Measurements from ENCODE around the gene RNF4.

Gene RNF4

GRCh38 chr4:2443061-2443730 is 25.7 kb upstream of the RNF4 start:
- in situ Hi-C loops (cut with HindIII; ENCODE audit: low pct_unique_long_range_greater_than_20kb, low sequenced_read_pairs): no loop called here
- TF ChIP-seq JUND (IDR thresholded peaks at IDR 0.05; ENCODE audit: low read depth): no peak
- no peak for DNase-seq (ENCODE audit: low read depth in 1 of 2, low spot score in 1 of 2)

GRCh38 chr4:2443956-2444740 is 24.8 kb upstream of the RNF4 start:
- in situ Hi-C loops (cut with HindIII; ENCODE audit: low pct_unique_long_range_greater_than_20kb, low sequenced_read_pairs): no loop called here
- TF ChIP-seq JUND (IDR thresholded peaks at IDR 0.05; ENCODE audit: low read depth): no peak
- DNase-seq (ENCODE audit: low read depth in 1 of 2, low spot score in 1 of 2): no peak

GRCh38 chr4:2445130-2445529 is 23.8 kb upstream of the RNF4 start:
- TF ChIP-seq JUND (IDR thresholded peaks at IDR 0.05; ENCODE audit: low read depth): no peak
- in situ Hi-C loops (cut with HindIII; ENCODE audit: low pct_unique_long_range_greater_than_20kb, low sequenced_read_pairs): no loop called here
- DNase-seq (ENCODE audit: low read depth in 1 of 2, low spot score in 1 of 2): no peak

GRCh38 chr4:2445571-2445970 is 23.3 kb upstream of the RNF4 start:
- no peak for DNase-seq (ENCODE audit: low read depth in 1 of 2, low spot score in 1 of 2)
- in situ Hi-C loops (cut with HindIII; ENCODE audit: low pct_unique_long_range_greater_than_20kb, low sequenced_read_pairs): no loop called here
- TF ChIP-seq JUND (IDR thresholded peaks at IDR 0.05; ENCODE audit: low read depth): no peak

- in situ Hi-C loops (cut with HindIII; ENCODE audit: low pct_unique_long_range_greater_than_20kb, low sequenced_read_pairs): no loop called here
- no peak for DNase-seq (ENCODE audit: low read depth in 1 of 2, low spot score in 1 of 2)
- TF ChIP-seq JUND (IDR thresholded peaks at IDR 0.05; ENCODE audit: low read depth): no peak
These were observed 22.0 kb upstream of the RNF4 start for GRCh38 chr4:2446656-2447564.

GRCh38 chr4:2448589-2448988 is 20.3 kb upstream of the RNF4 start:
- in situ Hi-C loops (cut with HindIII; ENCODE audit: low pct_unique_long_range_greater_than_20kb, low sequenced_read_pairs): no loop called here
- no peak for TF ChIP-seq JUND (IDR thresholded peaks at IDR 0.05; ENCODE audit: low read depth)
- DNase-seq (ENCODE audit: low read depth in 1 of 2, low spot score in 1 of 2): no peak

- no peak for TF ChIP-seq JUND (IDR thresholded peaks at IDR 0.05; ENCODE audit: low read depth)
- DNase-seq (ENCODE audit: low read depth in 1 of 2, low spot score in 1 of 2): no peak
- in situ Hi-C loops (cut with HindIII; ENCODE audit: low pct_unique_long_range_greater_than_20kb, low sequenced_read_pairs): no loop called here
These were observed 19.9 kb upstream of the RNF4 start for GRCh38 chr4:2449051-2449450.

- no peak for TF ChIP-seq JUND (IDR thresholded peaks at IDR 0.05; ENCODE audit: low read depth)
- DNase-seq (ENCODE audit: low read depth in 1 of 2, low spot score in 1 of 2): no peak
- in situ Hi-C loops (cut with HindIII; ENCODE audit: low pct_unique_long_range_greater_than_20kb, low sequenced_read_pairs): no loop called here
These were observed 19.2 kb upstream of the RNF4 start for GRCh38 chr4:2449511-2450392.

GRCh38 chr4:2450394-2451035 is 18.4 kb upstream of the RNF4 start:
- in situ Hi-C loops (cut with HindIII; ENCODE audit: low pct_unique_long_range_greater_than_20kb, low sequenced_read_pairs): no loop called here
- TF ChIP-seq JUND (IDR thresholded peaks at IDR 0.05; ENCODE audit: low read depth): no peak
- DNase-seq (ENCODE audit: low read depth in 1 of 2, low spot score in 1 of 2): no peak

- DNase-seq (ENCODE audit: low read depth in 1 of 2, low spot score in 1 of 2): no peak
- no peak for TF ChIP-seq JUND (IDR thresholded peaks at IDR 0.05; ENCODE audit: low read depth)
- in situ Hi-C loops (cut with HindIII; ENCODE audit: low pct_unique_long_range_greater_than_20kb, low sequenced_read_pairs): no loop called here
These were observed 17.8 kb upstream of the RNF4 start for GRCh38 chr4:2451036-2451520.

Data from T47D (cell line).